Measurements from ENCODE around the gene MYPN. TPM values are rescaled to one million over a fixed set of nuclear protein-coding genes. Genes with fewer than 3 reads are reported as not detected.

Gene MYPN
- total RNA-seq, 2 donors from 2014 or later = 1.5 to 1.8 TPM

GRCh38 chr10:68172324-68172723 is 63.0 kb downstream of the MYPN start:
- intact Hi-C loops (cut with DNase I) = no loop called here
- no peaks in the 10 kb centered on the region for H3K9me3 ChIP-seq
- no peak for DNase-seq (ENCODE audit: low spot score)
- no peaks in the 10 kb centered on the region for H3K4me1 ChIP-seq (replicated peaks)
- WGBS = 67% methylated on average over 2 of the region's 2 CpGs
- no peak overlapping the region for H3K4me3 ChIP-seq
- TF ChIP-seq POLR2AphosphoS5 (IDR thresholded peaks at IDR 0.05) (no peak), POLR2A (IDR thresholded peaks at IDR 0.05) (no peak), CTCF (IDR thresholded peaks at IDR 0.05) (no peak)
- H3K36me3 ChIP-seq = no peaks in the 10 kb centered on the region
- H3K27ac ChIP-seq = no peak overlapping the region
- no peaks in the 10 kb centered on the region for H3K27me3 ChIP-seq (replicated peaks; ENCODE audit: insufficient read depth)

GRCh38 chr10:68175949-68176348 is 66.7 kb downstream of the MYPN start:
- no peaks in the 10 kb centered on the region for H3K36me3 ChIP-seq
- no peak overlapping the region for H3K4me3 ChIP-seq
- no peak overlapping the region for H3K27ac ChIP-seq
- intact Hi-C loops (cut with DNase I) = no loop called here
- no peak for DNase-seq (ENCODE audit: low spot score)
- no peaks in the 10 kb centered on the region for H3K4me1 ChIP-seq (replicated peaks)
- WGBS = 47% methylated on average over 1 of the region's 1 CpG
- no peak for TF ChIP-seq POLR2AphosphoS5 (IDR thresholded peaks at IDR 0.05)
- no peak for TF ChIP-seq CTCF (IDR thresholded peaks at IDR 0.05)
- TF ChIP-seq POLR2A (IDR thresholded peaks at IDR 0.05) = no peak
- no peaks in the 10 kb centered on the region for H3K27me3 ChIP-seq (replicated peaks; ENCODE audit: insufficient read depth)
- H3K9me3 ChIP-seq = no peaks in the 10 kb centered on the region

GRCh38 chr10:68176797-68177196 is 67.5 kb downstream of the MYPN start:
- 49% methylated on average over 4 of the region's 4 CpGs for WGBS
- TF ChIP-seq POLR2A (IDR thresholded peaks at IDR 0.05) (no peak), CTCF (IDR thresholded peaks at IDR 0.05) (no peak), POLR2AphosphoS5 (IDR thresholded peaks at IDR 0.05) (no peak)
- no peaks in the 10 kb centered on the region for H3K36me3 ChIP-seq

GRCh38 chr10:68178592-68178991 is 69.3 kb downstream of the MYPN start:
- Histone ChIP-seq H3K9me3 (no peaks in the 10 kb centered on the region), H3K4me3 (no peak overlapping the region), H3K4me1 (replicated peaks) (no peaks in the 10 kb centered on the region), H3K36me3 (no peaks in the 10 kb centered on the region), H3K27me3 (replicated peaks; ENCODE audit: insufficient read depth) (no peaks in the 10 kb centered on the region), H3K27ac (no peak overlapping the region)
- TF ChIP-seq POLR2A (IDR thresholded peaks at IDR 0.05) = no peak
- no peak for TF ChIP-seq POLR2AphosphoS5 (IDR thresholded peaks at IDR 0.05)
- no peak for DNase-seq (ENCODE audit: low spot score)
- WGBS = 90% methylated on average over 4 of the region's 4 CpGs
- intact Hi-C loops (cut with DNase I) = no loop called here

More at GRCh38 chr10:68176797-68177196, 67.5 kb downstream of the MYPN start:
- no peak for DNase-seq (ENCODE audit: low spot score)
- Histone ChIP-seq H3K4me3 (no peak overlapping the region), H3K27ac (no peak overlapping the region), H3K27me3 (replicated peaks; ENCODE audit: insufficient read depth) (no peaks in the 10 kb centered on the region), H3K9me3 (no peaks in the 10 kb centered on the region), H3K4me1 (replicated peaks) (no peaks in the 10 kb centered on the region)
- intact Hi-C loops (cut with DNase I) = no loop called here

GRCh38 chr10:68179016-68179415 is 69.7 kb downstream of the MYPN start:
- Histone ChIP-seq H3K27ac (no peak overlapping the region), H3K4me3 (no peak overlapping the region), H3K9me3 (no peaks in the 10 kb centered on the region), H3K4me1 (replicated peaks) (no peaks in the 10 kb centered on the region), H3K27me3 (replicated peaks; ENCODE audit: insufficient read depth) (no peaks in the 10 kb centered on the region), H3K36me3 (no peaks in the 10 kb centered on the region)
- intact Hi-C loops (cut with DNase I) = no loop called here
- no peak for TF ChIP-seq POLR2AphosphoS5 (IDR thresholded peaks at IDR 0.05)
- TF ChIP-seq POLR2A (IDR thresholded peaks at IDR 0.05) = no peak
- TF ChIP-seq CTCF (IDR thresholded peaks at IDR 0.05) = no peak
- DNase-seq (ENCODE audit: low spot score) = no peak
- WGBS = 71% methylated on average over 3 of the region's 3 CpGs
